ENCODE measurements around the gene MED26. TPM values are rescaled to one million over a fixed set of nuclear protein-coding genes. Genes with fewer than 3 reads are reported as not detected.

Gene MED26
- total and polyA plus RNA-seq, 9 of the 15 experiments (the other 6 are each of a cell fraction or from before 2014, with no cell fraction given) = 0.71 to 15.1 (median 6.2) TPM

DNA sequence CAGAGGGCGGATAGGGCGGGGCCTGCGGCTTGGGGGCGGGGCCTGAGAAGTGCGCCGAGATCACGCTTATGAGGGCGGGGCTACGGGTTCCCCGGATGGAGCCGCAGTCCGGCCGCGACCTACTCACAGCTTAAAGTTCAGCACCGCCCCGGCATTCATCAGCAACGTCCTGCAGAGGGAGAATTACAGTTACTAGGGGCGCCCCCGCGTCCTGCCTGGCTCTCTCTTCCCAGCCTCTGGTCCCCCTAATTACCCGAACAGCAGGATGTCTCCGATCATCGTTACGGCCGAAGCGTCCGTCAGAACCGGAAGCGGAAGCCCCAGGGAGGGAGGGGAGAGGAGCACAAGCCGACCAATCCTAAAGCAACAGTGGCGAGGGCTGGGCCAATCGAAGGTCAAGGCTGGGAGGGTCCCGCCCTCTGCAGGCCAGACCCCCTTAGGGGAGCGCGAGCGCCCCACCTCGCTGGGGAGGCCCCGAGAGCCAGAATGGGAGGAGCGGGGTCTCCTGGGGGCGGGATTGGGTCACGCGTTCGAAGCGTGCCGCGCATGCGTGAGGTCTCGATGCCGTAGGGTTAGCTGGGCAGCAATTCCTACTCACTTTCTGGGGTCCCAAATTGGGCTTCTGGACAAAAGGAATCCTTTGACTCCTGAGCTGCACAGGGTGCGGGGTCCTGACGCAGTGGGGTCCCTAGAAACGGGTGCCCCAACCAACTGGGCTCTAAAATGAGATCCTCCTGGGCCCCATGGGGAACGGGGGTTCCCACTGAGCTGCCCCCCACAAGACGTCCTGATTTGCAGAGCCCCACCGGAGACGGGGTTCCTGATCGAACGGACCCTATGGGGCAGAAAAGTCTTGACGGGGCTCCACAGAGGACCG, 32.1 kb upstream of the MED26 start, which contains the start of gene SMIM7 (continued):
- TF ChIP-seq FOXK1 (CRISPR knock-in tag; IDR thresholded peaks at IDR 0.05; ENCODE audit: borderline replicate concordance) = no peak
- TF ChIP-seq ZSCAN29 (IDR thresholded peaks at IDR 0.05) = no peak
- TF ChIP-seq ZC3H8 (IDR thresholded peaks at IDR 0.05) = no peak
- TF ChIP-seq, protein P1, sequence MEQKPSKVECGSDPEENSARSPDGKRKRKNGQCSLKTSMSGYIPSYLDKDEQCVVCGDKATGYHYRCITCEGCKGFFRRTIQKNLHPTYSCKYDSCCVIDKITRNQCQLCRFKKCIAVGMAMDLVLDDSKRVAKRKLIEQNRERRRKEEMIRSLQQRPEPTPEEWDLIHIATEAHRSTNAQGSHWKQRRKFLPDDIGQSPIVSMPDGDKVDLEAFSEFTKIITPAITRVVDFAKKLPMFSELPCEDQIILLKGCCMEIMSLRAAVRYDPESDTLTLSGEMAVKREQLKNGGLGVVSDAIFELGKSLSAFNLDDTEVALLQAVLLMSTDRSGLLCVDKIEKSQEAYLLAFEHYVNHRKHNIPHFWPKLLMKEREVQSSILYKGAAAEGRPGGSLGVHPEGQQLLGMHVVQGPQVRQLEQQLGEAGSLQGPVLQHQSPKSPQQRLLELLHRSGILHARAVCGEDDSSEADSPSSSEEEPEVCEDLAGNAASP (IDR thresholded peaks at IDR 0.05) = no peak
- 0 out of 2 replicates have a peak, but pooled peaks have one; percentile 51 for TF ChIP-seq SNIP1 (IDR thresholded peaks at IDR 0.05; ENCODE audit: low read depth)
- TF ChIP-seq GABPA (tag; conservative IDR thresholded peaks at IDR 0.05; ENCODE audit: low read depth) = peak; percentile 99
- no peak for TF ChIP-seq THRAP3 (IDR thresholded peaks at IDR 0.05; ENCODE audit: borderline replicate concordance)
- no peak for TF ChIP-seq ZNF143 (CRISPR knock-in tag; IDR thresholded peaks at IDR 0.05)
- no peak for TF ChIP-seq ZNF444 (CRISPR knock-in tag; IDR thresholded peaks at IDR 0.05)
- no peak for TF ChIP-seq YY1 (IDR thresholded peaks at IDR 0.05; ENCODE audit: borderline replicate concordance in 1 of 3, control insufficient read depth in 1 of 3, extremely low read depth in 1 of 3, insufficient read depth in 3 of 3, insufficient read length in 1 of 3, insufficient replicate concordance in 2 of 3, low read depth in 1 of 3, low read length in 2 of 3)
- TF ChIP-seq ZNF785 (CRISPR knock-in tag; IDR thresholded peaks at IDR 0.05) = no peak
- no peak for TF ChIP-seq ZNF232 (CRISPR knock-in tag; IDR thresholded peaks at IDR 0.05)
- no peak for TF ChIP-seq ZNF431 (CRISPR knock-in tag; IDR thresholded peaks at IDR 0.05)
- no peak for TF ChIP-seq EZH2 (IDR thresholded peaks at IDR 0.05; ENCODE audit: borderline replicate concordance, low read depth, low read length)
- TF ChIP-seq, protein P2, sequence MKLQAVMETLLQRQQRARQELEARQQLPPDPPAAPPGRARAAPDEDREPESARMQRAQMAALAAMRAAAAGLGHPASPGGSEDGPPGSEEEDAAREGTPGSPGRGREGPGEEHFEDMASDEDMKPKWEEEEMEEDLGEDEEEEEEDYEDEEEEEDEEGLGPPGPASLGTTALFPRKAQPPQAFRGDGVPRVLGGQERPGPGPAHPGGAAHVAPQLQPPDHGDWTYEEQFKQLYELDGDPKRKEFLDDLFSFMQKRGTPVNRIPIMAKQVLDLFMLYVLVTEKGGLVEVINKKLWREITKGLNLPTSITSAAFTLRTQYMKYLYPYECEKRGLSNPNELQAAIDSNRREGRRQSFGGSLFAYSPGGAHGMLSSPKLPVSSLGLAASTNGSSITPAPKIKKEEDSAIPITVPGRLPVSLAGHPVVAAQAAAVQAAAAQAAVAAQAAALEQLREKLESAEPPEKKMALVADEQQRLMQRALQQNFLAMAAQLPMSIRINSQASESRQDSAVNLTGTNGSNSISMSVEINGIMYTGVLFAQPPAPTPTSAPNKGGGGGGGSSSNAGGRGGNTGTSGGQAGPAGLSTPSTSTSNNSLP (IDR thresholded peaks at IDR 0.05; ENCODE audit: borderline replicate concordance, low read depth, low read length) = peak; percentile 47; the same call in 1 of the 2 replicates
- no peak for TF ChIP-seq ZFPM2 (CRISPR knock-in tag; IDR thresholded peaks at IDR 0.05)
- TF ChIP-seq POLR2G (IDR thresholded peaks at IDR 0.05; ENCODE audit: low read depth, low read length) = peak; percentile 65
- TF ChIP-seq, protein P3, sequence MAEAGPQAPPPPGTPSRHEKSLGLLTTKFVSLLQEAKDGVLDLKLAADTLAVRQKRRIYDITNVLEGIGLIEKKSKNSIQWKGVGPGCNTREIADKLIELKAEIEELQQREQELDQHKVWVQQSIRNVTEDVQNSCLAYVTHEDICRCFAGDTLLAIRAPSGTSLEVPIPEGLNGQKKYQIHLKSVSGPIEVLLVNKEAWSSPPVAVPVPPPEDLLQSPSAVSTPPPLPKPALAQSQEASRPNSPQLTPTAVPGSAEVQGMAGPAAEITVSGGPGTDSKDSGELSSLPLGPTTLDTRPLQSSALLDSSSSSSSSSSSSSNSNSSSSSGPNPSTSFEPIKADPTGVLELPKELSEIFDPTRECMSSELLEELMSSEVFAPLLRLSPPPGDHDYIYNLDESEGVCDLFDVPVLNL (CRISPR knock-in tag; IDR thresholded peaks at IDR 0.05; ENCODE audit: low read depth) = no peak
- TF ChIP-seq, protein P4, sequence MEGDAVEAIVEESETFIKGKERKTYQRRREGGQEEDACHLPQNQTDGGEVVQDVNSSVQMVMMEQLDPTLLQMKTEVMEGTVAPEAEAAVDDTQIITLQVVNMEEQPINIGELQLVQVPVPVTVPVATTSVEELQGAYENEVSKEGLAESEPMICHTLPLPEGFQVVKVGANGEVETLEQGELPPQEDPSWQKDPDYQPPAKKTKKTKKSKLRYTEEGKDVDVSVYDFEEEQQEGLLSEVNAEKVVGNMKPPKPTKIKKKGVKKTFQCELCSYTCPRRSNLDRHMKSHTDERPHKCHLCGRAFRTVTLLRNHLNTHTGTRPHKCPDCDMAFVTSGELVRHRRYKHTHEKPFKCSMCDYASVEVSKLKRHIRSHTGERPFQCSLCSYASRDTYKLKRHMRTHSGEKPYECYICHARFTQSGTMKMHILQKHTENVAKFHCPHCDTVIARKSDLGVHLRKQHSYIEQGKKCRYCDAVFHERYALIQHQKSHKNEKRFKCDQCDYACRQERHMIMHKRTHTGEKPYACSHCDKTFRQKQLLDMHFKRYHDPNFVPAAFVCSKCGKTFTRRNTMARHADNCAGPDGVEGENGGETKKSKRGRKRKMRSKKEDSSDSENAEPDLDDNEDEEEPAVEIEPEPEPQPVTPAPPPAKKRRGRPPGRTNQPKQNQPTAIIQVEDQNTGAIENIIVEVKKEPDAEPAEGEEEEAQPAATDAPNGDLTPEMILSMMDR (IDR thresholded peaks at IDR 0.05 in 2 of 3, conservative IDR thresholded peaks at IDR 0.05 in 1 of 3; ENCODE audit: insufficient read depth in 2 of 3, low read depth in 1 of 3, low read length in 3 of 3) = peak; percentile 38 to 69 (median 48); a peak in 4 of 6 replicates
- TF ChIP-seq TEAD4 (IDR thresholded peaks at IDR 0.05; ENCODE audit: low read length) = no peak
- TF ChIP-seq TEAD4 (CRISPR knock-in tag; IDR thresholded peaks at IDR 0.05; ENCODE audit: borderline replicate concordance) = no peak

All from K562 (cell line).